Measurements from ENCODE around the gene TAOK1.

Gene TAOK1

DNA sequence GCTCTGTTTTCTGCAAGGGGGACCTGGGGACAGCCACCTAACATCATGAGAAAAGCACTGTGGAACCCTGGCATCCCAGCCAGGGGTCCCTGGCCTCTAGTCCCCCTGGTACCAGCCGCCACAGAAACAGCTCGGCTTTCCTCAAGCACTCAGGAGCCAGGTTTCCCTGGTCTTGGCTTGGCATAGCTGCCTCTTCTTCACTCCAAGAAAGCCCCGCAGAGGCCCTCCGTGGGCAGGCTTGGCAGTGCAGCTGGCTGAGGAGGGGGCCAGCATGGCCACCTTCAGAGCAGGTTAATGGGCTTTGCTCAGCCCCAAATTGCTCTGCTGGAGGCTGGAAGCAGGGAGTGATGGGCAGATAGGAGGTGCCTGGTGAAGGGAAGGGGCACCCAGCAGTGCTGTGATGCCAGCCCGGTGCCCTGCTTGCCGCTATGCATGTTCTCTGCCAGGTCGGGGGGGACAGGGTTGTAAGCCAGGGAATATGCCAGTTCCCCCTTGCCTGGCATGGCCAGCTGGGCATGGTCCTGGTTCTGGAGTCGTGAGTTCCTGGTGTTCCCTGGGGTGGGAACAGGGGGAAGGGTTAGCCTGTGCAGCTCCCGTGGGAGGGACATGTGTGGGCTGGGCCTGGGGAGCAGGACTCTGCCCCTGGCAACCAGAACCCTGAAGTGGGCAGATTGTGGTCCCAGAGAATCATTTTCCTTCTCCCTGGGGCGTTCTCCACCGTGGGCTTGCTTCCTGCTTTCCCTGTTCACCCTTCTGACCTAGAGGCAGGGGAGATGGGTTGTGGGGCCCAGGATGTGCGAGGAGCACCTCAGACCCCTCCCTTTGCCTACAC is 206.0 kb downstream of the TAOK1 start:
- no peak for DNase-seq (ENCODE audit: low spot score)

DNA sequence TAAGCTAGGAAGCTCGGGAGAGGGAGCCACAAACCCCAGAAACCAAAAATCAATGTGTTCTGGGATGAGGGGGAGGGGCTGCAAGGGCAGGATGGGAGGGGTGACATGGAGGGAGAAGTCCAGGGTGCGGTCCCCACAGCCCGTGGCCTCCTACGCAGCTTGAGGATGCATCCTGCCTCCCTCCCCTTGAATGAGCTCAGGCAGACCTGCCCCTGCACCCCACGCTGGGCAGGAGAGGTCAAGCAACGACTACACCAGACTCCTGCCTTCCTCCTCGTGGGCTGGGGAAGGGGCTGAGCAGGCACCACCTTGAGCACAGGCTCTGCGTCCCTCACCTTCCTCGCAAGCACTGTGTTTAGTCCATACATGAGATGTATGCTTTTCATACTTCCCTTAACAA is 206.6 kb downstream of the TAOK1 start:
- no peak for DNase-seq (ENCODE audit: low spot score)

DNA sequence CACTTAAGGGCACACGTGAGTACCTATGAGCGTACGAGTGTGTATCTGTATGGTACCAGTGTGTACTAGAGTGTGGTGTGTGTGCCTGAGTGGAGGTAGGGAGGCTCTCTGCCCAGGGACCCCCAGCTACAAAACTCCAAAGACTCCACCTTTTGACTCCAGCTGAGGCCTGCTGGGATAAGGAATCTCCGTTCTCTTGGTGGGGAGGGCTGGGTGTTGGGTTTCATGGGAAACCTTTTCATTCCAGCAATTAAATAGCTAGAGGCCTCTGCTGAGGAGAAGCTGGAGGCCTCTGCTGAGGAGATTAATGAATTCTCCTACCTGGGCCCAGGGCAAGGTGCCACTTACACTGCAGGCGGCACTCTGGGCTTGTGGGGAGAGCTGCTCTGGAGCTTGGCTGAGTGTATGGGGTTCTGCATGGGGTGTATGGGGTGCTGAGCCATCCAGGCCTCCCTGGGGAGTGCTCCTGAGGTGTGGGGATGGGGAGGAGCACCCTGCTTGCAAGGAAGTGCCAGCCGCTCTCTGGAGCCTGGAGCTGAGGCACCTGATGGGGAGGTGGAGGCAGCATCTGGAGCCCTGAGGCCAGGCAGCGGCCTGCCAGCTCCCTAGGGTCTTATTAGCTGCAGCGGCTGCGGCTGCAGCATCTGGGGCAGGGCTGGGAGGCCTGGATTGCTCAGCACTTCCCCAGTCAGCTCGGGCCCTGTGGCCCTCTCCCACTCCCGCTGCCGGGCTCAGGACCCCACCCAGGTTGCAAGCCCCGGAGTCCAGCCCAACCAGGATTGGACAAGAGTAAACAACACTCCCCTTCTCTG is 207.4 kb downstream of the TAOK1 start:
- no peak for DNase-seq (ENCODE audit: low spot score)
